Neutrophil (primary cell): ENCODE results near the gene ITIH1.

Experiments used
- H3K27ac ChIP-seq: fragments of 200-600 bp; sonication (generic); 2 replicates; pipeline ENCODE4 v1.5.1; 2016; ENCODE audit warnings: mild to moderate bottlenecking, moderate library complexity
- H3K27me3 ChIP-seq: fragments of 200-600 bp; sonication (generic); 2 replicates; pipeline ENCODE4 v1.6.0; 2016; ENCODE audit warnings: mild to moderate bottlenecking
- H3K36me3 ChIP-seq: fragments of 200-600 bp; sonication (generic); 2 replicates; pipeline ENCODE4 v1.5.1; 2017
- H3K4me1 ChIP-seq, 2 experiments: fragments of 200-600 bp in 1 of 2; sonication (generic) in 1 of 2; 1 replicate in 1 of 2; 2 replicates in 1 of 2; pipeline versions ENCODE4 v1.5.1 to v1.6.1; 2013 to 2016; ENCODE audit warnings: low read depth in 1 of 2, low read length in 1 of 2, mild to moderate bottlenecking in 1 of 2, moderate library complexity in 1 of 2; ENCODE audit not compliant: control insufficient read depth in 1 of 2, insufficient read depth in 1 of 2
- H3K4me3 ChIP-seq, 2 experiments: fragments of 200-600 bp in 1 of 2; sonication (generic) in 1 of 2; 1 replicate in 1 of 2; 2 replicates in 1 of 2; pipeline ENCODE4 v1.5.1; 2013 to 2016; ENCODE audit warnings: low read depth in 1 of 2, low read length in 1 of 2, mild to moderate bottlenecking in 1 of 2, moderate library complexity in 1 of 2
- H3K9me3 ChIP-seq: fragments of 200-600 bp; sonication (generic); 2 replicates; pipeline ENCODE4 v1.5.1; 2016
- TF ChIP-seq, protein P1 (sequence below): fragments of 200-600 bp; sonication (generic); IDR thresholded peaks from 2 replicates; pipeline ENCODE4 v1.5.1; 2016; ENCODE audit warnings: antibody characterized with exemption

The ITIH1 gene

DNA sequence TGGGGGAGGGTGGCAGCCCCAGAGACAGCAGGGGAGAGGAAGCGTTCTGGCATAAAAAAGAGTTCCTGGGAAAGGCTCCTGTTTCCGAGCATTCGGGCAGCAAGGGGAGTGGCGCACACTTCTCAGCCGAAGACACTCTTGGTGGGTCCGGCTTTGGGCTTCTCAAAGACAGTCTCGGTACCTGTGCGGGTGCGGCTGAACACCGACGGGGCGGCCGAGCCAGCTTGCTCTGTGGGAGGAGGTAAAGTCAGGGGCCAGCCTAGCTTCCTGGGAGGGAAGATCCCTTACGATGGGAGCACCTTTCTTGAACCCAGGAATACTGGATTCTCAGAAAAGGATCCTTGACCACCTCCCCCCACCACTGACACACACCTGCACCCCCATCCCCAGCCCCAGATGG is 55.8 kb downstream of the ITIH1 start:
- H3K27me3 ChIP-seq, result no peaks in the 10 kb centered on the region
- TF ChIP-seq, protein P1, sequence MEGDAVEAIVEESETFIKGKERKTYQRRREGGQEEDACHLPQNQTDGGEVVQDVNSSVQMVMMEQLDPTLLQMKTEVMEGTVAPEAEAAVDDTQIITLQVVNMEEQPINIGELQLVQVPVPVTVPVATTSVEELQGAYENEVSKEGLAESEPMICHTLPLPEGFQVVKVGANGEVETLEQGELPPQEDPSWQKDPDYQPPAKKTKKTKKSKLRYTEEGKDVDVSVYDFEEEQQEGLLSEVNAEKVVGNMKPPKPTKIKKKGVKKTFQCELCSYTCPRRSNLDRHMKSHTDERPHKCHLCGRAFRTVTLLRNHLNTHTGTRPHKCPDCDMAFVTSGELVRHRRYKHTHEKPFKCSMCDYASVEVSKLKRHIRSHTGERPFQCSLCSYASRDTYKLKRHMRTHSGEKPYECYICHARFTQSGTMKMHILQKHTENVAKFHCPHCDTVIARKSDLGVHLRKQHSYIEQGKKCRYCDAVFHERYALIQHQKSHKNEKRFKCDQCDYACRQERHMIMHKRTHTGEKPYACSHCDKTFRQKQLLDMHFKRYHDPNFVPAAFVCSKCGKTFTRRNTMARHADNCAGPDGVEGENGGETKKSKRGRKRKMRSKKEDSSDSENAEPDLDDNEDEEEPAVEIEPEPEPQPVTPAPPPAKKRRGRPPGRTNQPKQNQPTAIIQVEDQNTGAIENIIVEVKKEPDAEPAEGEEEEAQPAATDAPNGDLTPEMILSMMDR, result no peak
- H3K27ac ChIP-seq, result no peak overlapping the region
- H3K36me3 ChIP-seq, result peaks cover 81% of the 10 kb centered on the region
- no peaks in the 10 kb centered on the region for H3K9me3 ChIP-seq
- no peaks in the 10 kb centered on the region for H3K4me1 ChIP-seq
- H3K4me3 ChIP-seq, result no peak overlapping the region

DNA sequence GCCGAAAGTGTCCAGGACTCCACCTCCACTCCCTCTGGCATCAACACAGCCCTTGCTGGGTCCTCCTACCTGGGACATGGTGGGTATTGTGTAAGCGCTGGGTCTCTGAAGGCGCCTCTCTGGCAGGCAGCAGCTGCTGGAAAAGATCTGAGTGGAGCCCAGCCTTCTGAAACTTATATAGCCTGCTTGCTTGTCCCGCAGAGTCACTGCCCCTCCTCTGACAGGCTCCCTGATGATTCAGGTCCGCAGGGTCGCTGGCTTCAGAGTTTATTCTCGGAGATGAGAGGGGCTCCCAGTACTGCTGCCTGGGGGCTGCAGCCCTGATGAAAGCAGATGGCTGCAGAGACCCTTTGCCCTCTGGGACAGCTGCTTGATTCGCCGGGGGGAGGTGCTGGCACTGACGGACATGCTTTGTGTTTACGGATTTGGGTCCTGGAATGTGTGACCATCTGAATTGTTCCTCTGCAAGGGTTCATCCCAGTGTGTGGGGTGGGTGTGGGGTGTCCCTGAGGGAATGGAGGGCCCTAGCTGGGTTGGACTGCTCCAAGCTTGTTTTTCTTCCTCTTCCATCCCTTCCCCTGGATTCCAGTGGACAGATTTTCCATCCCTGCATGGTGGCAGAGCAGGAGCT is 57.6 kb downstream of the ITIH1 start, which contains the start of gene MUSTN1:
Gene MUSTN1, minus strand, starts transcription at position 149 of the 631 bp plus-strand sequence. Its CDS starts 71 bp downstream, at position 78.
- H3K27ac ChIP-seq, result no peak within 1 kb of the TSS
- no peak within 1 kb of the TSS for H3K4me3 ChIP-seq
- TF ChIP-seq, protein P1, result no peak
- H3K4me1 ChIP-seq, result no peaks in the 10 kb centered on the region
- no peaks in the 10 kb centered on the region for H3K27me3 ChIP-seq
- H3K9me3 ChIP-seq, result no peaks in the 10 kb centered on the region
- peaks cover 82% of the 10 kb centered on the region for H3K36me3 ChIP-seq

DNA sequence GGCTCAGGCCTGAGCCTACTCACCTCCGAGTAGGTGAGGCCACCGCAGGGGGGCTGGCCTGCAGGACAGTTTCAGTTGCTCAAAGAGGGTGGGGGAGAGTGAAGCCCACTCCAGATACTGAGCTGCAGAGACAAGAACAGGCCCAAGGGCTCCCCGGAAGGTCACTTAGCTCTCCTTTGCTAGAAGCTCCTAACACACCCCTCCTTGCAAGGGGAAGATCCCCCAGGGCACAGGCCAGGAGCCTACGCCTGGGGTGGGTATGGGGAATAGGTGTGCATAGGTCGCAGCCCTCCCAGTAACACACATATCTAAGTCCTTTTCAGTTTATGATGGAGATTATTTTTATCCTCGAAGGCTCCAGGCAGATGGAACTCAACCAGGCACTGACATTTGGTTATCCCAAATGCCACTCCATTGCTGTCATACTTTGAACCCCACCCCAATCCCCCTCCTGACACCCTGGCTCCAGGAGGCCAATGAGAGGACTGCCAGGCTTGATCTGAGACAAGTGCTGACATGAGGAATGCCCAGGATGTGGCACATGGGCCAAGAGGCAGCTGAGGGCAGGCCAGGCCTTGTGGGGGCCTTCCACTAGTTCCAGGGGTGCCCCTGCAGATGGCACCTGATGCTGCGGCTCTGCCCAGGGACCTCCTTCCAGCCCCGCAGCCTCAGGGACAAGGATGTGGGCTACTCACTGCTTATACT is 58.5 kb downstream of the ITIH1 start:
- no peak overlapping the region for H3K27ac ChIP-seq
- no peaks in the 10 kb centered on the region for H3K9me3 ChIP-seq
- TF ChIP-seq, protein P1, result no peak
- peaks cover 90% of the 10 kb centered on the region for H3K36me3 ChIP-seq
- H3K27me3 ChIP-seq, result no peaks in the 10 kb centered on the region
- no peaks in the 10 kb centered on the region for H3K4me1 ChIP-seq
- no peak overlapping the region for H3K4me3 ChIP-seq

DNA sequence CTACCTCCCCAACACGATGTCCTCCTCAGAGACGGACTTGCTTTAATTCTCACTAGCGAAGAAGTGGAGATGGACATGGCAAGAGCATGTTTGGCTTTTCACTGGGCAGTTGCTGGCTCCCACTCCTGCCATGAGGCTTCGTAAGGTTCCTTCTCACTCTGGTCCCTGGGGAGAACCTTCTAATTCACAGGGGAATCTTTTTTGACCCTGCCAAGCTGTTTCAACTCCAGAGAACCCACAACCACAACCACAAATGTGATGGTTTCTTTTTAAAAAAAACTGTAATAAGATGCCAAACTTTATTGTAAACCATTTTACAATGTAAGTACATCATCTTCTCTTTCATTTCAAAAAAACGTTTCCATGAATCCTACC is 59.1 kb downstream of the ITIH1 start:
- no peaks in the 10 kb centered on the region for H3K4me1 ChIP-seq
- TF ChIP-seq, protein P1, result no peak
- no peaks in the 10 kb centered on the region for H3K27me3 ChIP-seq
- peaks cover 96% of the 10 kb centered on the region for H3K36me3 ChIP-seq
- no peaks in the 10 kb centered on the region for H3K9me3 ChIP-seq
- no peak overlapping the region for H3K4me3 ChIP-seq
- H3K27ac ChIP-seq, result no peak overlapping the region

DNA sequence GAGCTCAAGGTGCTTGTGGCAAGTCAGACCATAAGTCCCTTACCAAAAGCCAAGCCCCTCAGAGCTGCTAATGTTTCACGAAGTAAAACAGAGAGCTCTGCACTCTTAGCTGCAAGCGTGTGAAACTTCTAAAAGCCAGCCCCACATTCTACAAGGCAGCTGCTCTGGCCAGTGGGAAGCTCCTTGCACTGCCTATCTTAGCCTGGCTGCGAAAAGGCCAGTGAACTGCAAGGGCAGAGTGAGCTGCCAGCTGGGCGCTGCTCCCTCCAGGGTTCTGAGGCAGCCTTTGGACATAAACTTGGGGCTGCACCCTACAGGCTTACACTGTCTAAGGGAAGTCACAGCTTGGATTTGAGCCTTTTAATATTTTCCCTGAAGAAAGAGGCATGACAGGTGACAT is 59.6 kb downstream of the ITIH1 start:
- H3K4me1 ChIP-seq, result peaks cover 4 to 5% of the 10 kb centered on the region in 2 experiments
- peaks cover 97% of the 10 kb centered on the region for H3K36me3 ChIP-seq
- H3K27ac ChIP-seq, result no peak overlapping the region
- no peaks in the 10 kb centered on the region for H3K9me3 ChIP-seq
- TF ChIP-seq, protein P1, result no peak
- H3K4me3 ChIP-seq, result no peak overlapping the region
- H3K27me3 ChIP-seq, result no peaks in the 10 kb centered on the region
